ENCODE measurements around the gene CNTN6. TPM values are rescaled to one million over a fixed set of nuclear protein-coding genes. Genes with fewer than 3 reads are reported as not detected.

CNTN6 gene
- total and polyA plus RNA-seq, 2 experiments from 2014 or later: not detected

- no peak for TF ChIP-seq ZNF462 (CRISPR knock-in tag; IDR thresholded peaks at IDR 0.05)
- TF ChIP-seq REST (IDR thresholded peaks at IDR 0.05; ENCODE audit: unreplicated experiment): no peak
These were observed 25.1 kb downstream of the CNTN6 start (continued) for GRCh38 chr3:1117843-1118473.

DNA sequence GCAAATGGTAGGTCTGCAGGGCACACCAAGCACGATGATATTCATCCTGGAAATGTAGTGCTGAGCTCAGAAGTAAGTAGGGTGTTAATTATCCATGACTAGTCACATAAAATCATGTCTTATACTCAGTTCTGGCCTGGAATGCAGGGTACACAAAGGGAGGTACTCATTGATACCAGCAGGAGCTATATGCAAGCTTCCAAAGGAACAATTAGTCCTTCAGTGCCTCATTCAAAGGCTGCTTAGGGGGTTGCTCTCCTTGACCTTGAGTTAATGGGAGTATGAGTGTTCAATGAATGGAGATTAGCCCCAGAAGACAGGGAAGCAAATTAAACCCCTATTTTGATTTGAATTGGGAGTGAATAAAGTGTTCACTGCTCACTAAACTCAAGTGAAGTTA lies 38.3 kb downstream of the CNTN6 start:
- no peaks in the 10 kb centered on the region for H3K79me2 ChIP-seq (replicated peaks; ENCODE audit: insufficient read depth)
- no peak for ATAC-seq
- TF ChIP-seq, protein P1, sequence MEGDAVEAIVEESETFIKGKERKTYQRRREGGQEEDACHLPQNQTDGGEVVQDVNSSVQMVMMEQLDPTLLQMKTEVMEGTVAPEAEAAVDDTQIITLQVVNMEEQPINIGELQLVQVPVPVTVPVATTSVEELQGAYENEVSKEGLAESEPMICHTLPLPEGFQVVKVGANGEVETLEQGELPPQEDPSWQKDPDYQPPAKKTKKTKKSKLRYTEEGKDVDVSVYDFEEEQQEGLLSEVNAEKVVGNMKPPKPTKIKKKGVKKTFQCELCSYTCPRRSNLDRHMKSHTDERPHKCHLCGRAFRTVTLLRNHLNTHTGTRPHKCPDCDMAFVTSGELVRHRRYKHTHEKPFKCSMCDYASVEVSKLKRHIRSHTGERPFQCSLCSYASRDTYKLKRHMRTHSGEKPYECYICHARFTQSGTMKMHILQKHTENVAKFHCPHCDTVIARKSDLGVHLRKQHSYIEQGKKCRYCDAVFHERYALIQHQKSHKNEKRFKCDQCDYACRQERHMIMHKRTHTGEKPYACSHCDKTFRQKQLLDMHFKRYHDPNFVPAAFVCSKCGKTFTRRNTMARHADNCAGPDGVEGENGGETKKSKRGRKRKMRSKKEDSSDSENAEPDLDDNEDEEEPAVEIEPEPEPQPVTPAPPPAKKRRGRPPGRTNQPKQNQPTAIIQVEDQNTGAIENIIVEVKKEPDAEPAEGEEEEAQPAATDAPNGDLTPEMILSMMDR (conservative IDR thresholded peaks at IDR 0.05; ENCODE audit: low read depth in 2 of 2): no peak
- no peak for TF ChIP-seq CREB1 (CRISPR knock-in tag; IDR thresholded peaks at IDR 0.05; ENCODE audit: low read depth)
- TF ChIP-seq EZH2 (IDR thresholded peaks at IDR 0.05; ENCODE audit: low read depth, unreplicated experiment): no peak
- TF ChIP-seq POLR2AphosphoS5 (IDR thresholded peaks at IDR 0.05; ENCODE audit: low read depth): no peak
- TF ChIP-seq ZNF331 (CRISPR knock-in tag; IDR thresholded peaks at IDR 0.05; ENCODE audit: low read depth): no peak
- TF ChIP-seq STAT1 (IDR thresholded peaks at IDR 0.05; ENCODE audit: unreplicated experiment): no peak
- TF ChIP-seq EZH2phosphoT487 (IDR thresholded peaks at IDR 0.05; ENCODE audit: unreplicated experiment): no peak

More for the DNA sequence above, 38.3 kb downstream of the CNTN6 start:
- Mint-ChIP-seq H3K27me3 (ENCODE audit: insufficient read depth, low read depth, poor library complexity) (no peaks in the 10 kb centered on the region), H3K36me3 (ENCODE audit: low read depth) (peaks cover 13% of the 10 kb centered on the region; the same call in 1 of the 3 replicates), H3K4me3 (no peak overlapping the region), H3K9me3 (peaks cover 87% of the 10 kb centered on the region), H3K4me1 (no peaks in the 10 kb centered on the region), H3K27ac (no peak overlapping the region)
- H3K27ac ChIP-seq (ENCODE audit: low read depth): no peak overlapping the region
- peak; percentile 53 for DNase-seq (ENCODE audit: low spot score)
- H3K36me3 ChIP-seq (ENCODE audit: insufficient read depth): no peaks in the 10 kb centered on the region
- H3K4me1 ChIP-seq (ENCODE audit: insufficient read depth): peaks cover 4% of the 10 kb centered on the region; the same call in 1 of the 2 replicates
- H3F3A ChIP-seq (replicated peaks; ENCODE audit: low read depth): no peaks in the 10 kb centered on the region
- no peak overlapping the region for H3K4me3 ChIP-seq
- no peaks in the 10 kb centered on the region for H4K20me1 ChIP-seq (replicated peaks; ENCODE audit: insufficient read depth)
- no peak overlapping the region for H2AFZ ChIP-seq
- no peaks in the 10 kb centered on the region for H3K9me2 ChIP-seq (ENCODE audit: insufficient read depth)
- H3K4me2 ChIP-seq: no peak overlapping the region
- H3K27me3 ChIP-seq (ENCODE audit: insufficient read depth): no peaks in the 10 kb centered on the region

Measured in GM23338 (cell line).